Caco-2 (cell line): ENCODE data around the gene DYNC1H1. TPM values are rescaled to one million over a fixed set of nuclear protein-coding genes. Genes with fewer than 3 reads are reported as not detected.
A peak's percentile ranks its signal among the peaks of the same experiment; 100 is the strongest.

Source experiments
- BruUV-seq: library from RNA; stranded (reverse); fragments of 400-500 nt; replicated peaks from 2 replicates; lab custom pipeline; 2021; lab: Mats Ljungman, UMichigan
- CTCF ChIA-PET: fragments of 300-600 bp; sonication (Branson Sonifier 250); formaldehyde crosslinking; loops from one replicate; lab custom pipeline; 2022; ENCODE audit warnings: antibody characterized with exemption; lab: Charles Lee
- POLR2A ChIA-PET: fragments of 300-600 bp; sonication (Branson Sonifier 250); formaldehyde crosslinking; loops from one replicate; lab custom pipeline; 2022; ENCODE audit warnings: antibody characterized with exemption; lab: Charles Lee
- DNase-seq, 2 experiments: peaks; one replicate each; pipeline versions ENCODE4 v3.0.0 to v3.0.0-alpha.2; 2020 to 2022
- H3K27me3 ChIP-seq: replicated peaks from 2 replicates; pipeline ENCODE4 v1.6.0; 2011; ENCODE audit warnings: low read length; ENCODE audit not compliant: control insufficient read depth, insufficient read depth
- H3K36me3 ChIP-seq: 2 replicates; pipeline ENCODE4 v1.5.1; 2011; ENCODE audit warnings: low read length; ENCODE audit not compliant: control insufficient read depth, insufficient read depth
- H3K4me1 ChIP-seq: fragments of 250-450 bp; sonication (Bioruptor Pico); 2 replicates; pipeline ENCODE4 v1.5.1; 2020; ENCODE audit warnings: mild to moderate bottlenecking
- H3K4me3 ChIP-seq: 2 replicates; pipeline ENCODE4 v1.5.1; 2011; ENCODE audit warnings: low read depth, mild to moderate bottlenecking, control low read depth, low read length
- H3K9me3 ChIP-seq: fragments of 250-450 bp; sonication (Bioruptor Pico); 2 replicates; pipeline ENCODE4 v1.5.1; 2020; ENCODE audit warnings: mild to moderate bottlenecking, moderate library complexity
- H3K27ac Mint-ChIP-seq: one replicate; pipeline ENCODE4 v1.8.0; 2022; ENCODE audit warnings: mixed read lengths; ENCODE audit not compliant: unreplicated experiment
- H3K27me3 Mint-ChIP-seq: one replicate; pipeline ENCODE4 v1.8.0; 2022; ENCODE audit warnings: mixed read lengths; ENCODE audit not compliant: insufficient read depth, unreplicated experiment
- H3K36me3 Mint-ChIP-seq: one replicate; pipeline ENCODE4 v1.8.0; 2022; ENCODE audit warnings: mild to moderate bottlenecking, mixed read lengths; ENCODE audit not compliant: insufficient read depth, unreplicated experiment
- H3K4me1 Mint-ChIP-seq: one replicate; pipeline ENCODE4 v1.8.0; 2022; ENCODE audit warnings: low read depth, mixed read lengths; ENCODE audit not compliant: unreplicated experiment
- H3K4me3 Mint-ChIP-seq: one replicate; pipeline ENCODE4 v1.8.0; 2022; ENCODE audit warnings: mild to moderate bottlenecking, moderate library complexity, mixed read lengths; ENCODE audit not compliant: unreplicated experiment
- H3K9me3 Mint-ChIP-seq: one replicate; pipeline ENCODE4 v1.8.0; 2022; ENCODE audit warnings: mixed read lengths; ENCODE audit not compliant: unreplicated experiment
- CTCF ChIP-seq, 2 experiments: fragments of 200-600 bp in 1 of 2; IDR thresholded peaks; 1 replicate in 1 of 2; 2 replicates in 1 of 2; pipeline versions ENCODE4 v1.5.1 to v1.8.0; 2011 to 2022; ENCODE audit warnings: antibody characterized with exemption in 1 of 2, control low read depth in 1 of 2, inconsistent platforms in 1 of 2, low read depth in 1 of 2, low read length in 1 of 2, mild to moderate bottlenecking in 1 of 2, moderate library complexity in 1 of 2; ENCODE audit not compliant: insufficient read depth in 1 of 2, severe bottlenecking in 1 of 2, unreplicated experiment in 1 of 2
- intact Hi-C: fragments of 100-400 bp; cut with micrococcal nuclease; formaldehyde crosslinking; loops from one replicate; pipeline ENCODE4 v1.10.0; 2022; ENCODE audit not compliant: unreplicated experiment
- total RNA-seq: library from RNA; stranded (reverse); gene quantifications from 2 replicates; pipeline ENCODE4 v1.2.3, GENCODE V29; 2022

DYNC1H1 gene
- total RNA-seq, 1 experiment from 2014 or later: 351 TPM

- intact Hi-C loops: no loop called here
- H3K36me3 ChIP-seq: peaks cover 4% of the 10 kb centered on the region; the same call in 1 of the 2 replicates
- no peaks in the 10 kb centered on the region for H3K27me3 Mint-ChIP-seq
- no peak overlapping the region for H3K27ac Mint-ChIP-seq
- no peak for DNase-seq
- H3K36me3 Mint-ChIP-seq: peaks cover 87% of the 10 kb centered on the region
- H3K4me1 ChIP-seq: peaks cover 33% of the 10 kb centered on the region
- peak overlapping the region; percentile 81 for H3K4me3 Mint-ChIP-seq
- no peaks in the 10 kb centered on the region for H3K9me3 ChIP-seq
- BruUV-seq: no TSS peak
- H3K9me3 Mint-ChIP-seq: no peaks in the 10 kb centered on the region
- no peak for TF ChIP-seq CTCF (IDR thresholded peaks at IDR 0.05; ENCODE audit: insufficient read depth in 1 of 2, low read depth in 1 of 2, low read length in 1 of 2, severe bottlenecking in 1 of 2, unreplicated experiment in 1 of 2)
- H3K4me1 Mint-ChIP-seq: peaks cover 30% of the 10 kb centered on the region
- ChIA-PET POLR2A (interaction anchor here (0.5 kb wide), 1 partner anchor 277 kb away, joined by 4 read pairs; the partner anchor contains the start of genes CINP and TECPR2), CTCF (interaction anchor here (0.6 kb wide), 1 partner anchor 325 kb away, joined by 6 read pairs; no protein-coding TSS in a partner anchor)
- H3K27me3 ChIP-seq: no peaks in the 10 kb centered on the region
- peak overlapping the region; percentile 87 for H3K4me3 ChIP-seq
Measured at GRCh38 chr14:102085488-102085887, 121.1 kb downstream of the DYNC1H1 start.

- H3K9me3 Mint-ChIP-seq: no peaks in the 10 kb centered on the region
- peaks cover 30% of the 10 kb centered on the region for H3K4me1 Mint-ChIP-seq
- ChIA-PET POLR2A (no interaction called here), CTCF (no interaction called here)
- peaks cover 81% of the 10 kb centered on the region for H3K36me3 Mint-ChIP-seq
- H3K4me3 Mint-ChIP-seq: peak overlapping the region; percentile 81
- no peak overlapping the region for H3K27ac Mint-ChIP-seq
- Histone ChIP-seq H3K27me3 (no peaks in the 10 kb centered on the region), H3K4me1 (peaks cover 33% of the 10 kb centered on the region), H3K36me3 (peaks cover 4% of the 10 kb centered on the region; the same call in 1 of the 2 replicates), H3K9me3 (no peaks in the 10 kb centered on the region), H3K4me3 (peak overlapping the region; percentile 87)
- TF ChIP-seq CTCF (IDR thresholded peaks at IDR 0.05; ENCODE audit: insufficient read depth in 1 of 2, low read depth in 1 of 2, low read length in 1 of 2, severe bottlenecking in 1 of 2, unreplicated experiment in 1 of 2): no peak
- no peaks in the 10 kb centered on the region for H3K27me3 Mint-ChIP-seq
- intact Hi-C loops: no loop called here
- DNase-seq: peak in 1 of 2 experiments; percentile 43
- BruUV-seq: TSS peak; percentile 44
Measured at GRCh38 chr14:102085948-102086708, 121.8 kb downstream of the DYNC1H1 start.

DNA sequence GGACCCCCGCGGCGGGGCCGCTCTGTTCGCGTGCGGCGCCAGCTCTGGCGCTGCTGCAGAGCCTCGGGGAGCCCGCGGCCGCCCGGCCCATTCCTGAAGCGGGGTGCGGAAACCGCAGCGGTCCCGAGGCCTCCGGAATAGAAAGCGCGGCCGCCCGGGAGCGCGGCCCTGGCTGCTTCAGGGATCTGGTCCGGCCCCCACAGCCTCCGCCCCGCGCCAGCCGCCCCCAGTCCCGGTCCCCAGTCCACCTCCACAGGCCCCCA lies 122.3 kb downstream of the DYNC1H1 start:
- DNase-seq: no peak
- Histone ChIP-seq H3K4me1 (peaks cover 33% of the 10 kb centered on the region), H3K27me3 (no peaks in the 10 kb centered on the region), H3K4me3 (peak overlapping the region; percentile 87), H3K36me3 (peaks cover 4% of the 10 kb centered on the region; the same call in 1 of the 2 replicates), H3K9me3 (no peaks in the 10 kb centered on the region)
- H3K27me3 Mint-ChIP-seq: no peaks in the 10 kb centered on the region
- POLR2A ChIA-PET: no interaction called here
- peak overlapping the region; percentile 63 for H3K4me3 Mint-ChIP-seq
- H3K36me3 Mint-ChIP-seq: peaks cover 76% of the 10 kb centered on the region
- intact Hi-C loops: no loop called here
- no peaks in the 10 kb centered on the region for H3K9me3 Mint-ChIP-seq
- CTCF ChIA-PET: no interaction called here
- peak overlapping the region; percentile 71 for H3K27ac Mint-ChIP-seq
- no peak for TF ChIP-seq CTCF (IDR thresholded peaks at IDR 0.05; ENCODE audit: insufficient read depth in 1 of 2, low read depth in 1 of 2, low read length in 1 of 2, severe bottlenecking in 1 of 2, unreplicated experiment in 1 of 2)
- peaks cover 30% of the 10 kb centered on the region for H3K4me1 Mint-ChIP-seq
- BruUV-seq: no TSS peak
